ENCODE data around the gene PKN3.

PKN3 gene

DNA sequence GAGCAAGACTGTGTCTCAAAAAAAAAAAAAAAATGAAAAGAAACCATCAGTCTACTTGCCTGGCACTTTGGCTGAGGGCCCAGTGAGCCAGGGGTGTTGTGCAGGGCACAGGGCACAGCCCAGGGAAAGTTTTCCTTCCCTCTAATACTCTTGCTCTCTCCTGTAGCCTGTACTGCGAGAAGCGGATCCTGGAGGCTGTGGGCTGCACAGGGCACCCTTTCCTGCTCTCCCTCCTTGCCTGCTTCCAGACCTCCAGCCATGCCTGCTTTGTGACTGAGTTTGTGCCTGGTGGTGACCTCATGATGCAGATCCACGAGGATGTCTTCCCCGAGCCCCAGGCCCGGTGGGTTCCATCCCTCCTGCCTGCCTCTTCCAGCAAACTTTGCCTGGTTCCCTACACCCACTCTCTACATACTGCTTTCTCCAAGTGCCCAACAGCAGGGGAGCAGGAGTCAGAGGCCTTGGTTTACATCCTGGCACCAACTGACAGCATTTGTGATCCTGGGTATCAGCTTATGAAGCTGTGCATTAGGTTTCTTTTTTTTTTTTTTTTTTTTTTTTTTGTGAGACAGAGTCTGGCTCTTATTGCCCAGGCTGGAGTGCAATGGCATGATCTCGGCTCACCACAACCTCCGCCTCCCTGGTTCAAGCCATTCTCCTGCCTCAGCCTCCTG lies 14.4 kb downstream of the PKN3 start:
- no peak for DNase-seq (ENCODE audit: low read depth)

DNA sequence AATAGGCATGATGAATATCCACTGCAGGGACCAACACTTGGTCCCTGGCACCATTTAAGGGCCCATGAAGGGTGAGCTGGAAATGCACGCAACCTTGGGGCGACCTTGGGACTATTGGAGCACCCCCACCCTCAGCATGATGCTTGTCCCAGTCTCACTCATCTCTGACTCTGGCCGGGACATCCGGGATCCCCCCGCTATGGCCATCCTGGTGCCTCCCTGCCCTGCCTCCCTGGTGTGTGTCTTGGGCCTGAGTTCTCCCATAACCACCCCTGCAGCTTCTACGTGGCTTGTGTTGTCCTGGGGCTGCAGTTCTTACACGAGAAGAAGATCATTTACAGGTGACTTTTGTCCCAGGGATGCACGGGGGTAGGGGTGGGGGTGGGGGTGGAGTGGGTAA lies 15.7 kb downstream of the PKN3 start:
- no peak for DNase-seq (ENCODE audit: low read depth)

DNA sequence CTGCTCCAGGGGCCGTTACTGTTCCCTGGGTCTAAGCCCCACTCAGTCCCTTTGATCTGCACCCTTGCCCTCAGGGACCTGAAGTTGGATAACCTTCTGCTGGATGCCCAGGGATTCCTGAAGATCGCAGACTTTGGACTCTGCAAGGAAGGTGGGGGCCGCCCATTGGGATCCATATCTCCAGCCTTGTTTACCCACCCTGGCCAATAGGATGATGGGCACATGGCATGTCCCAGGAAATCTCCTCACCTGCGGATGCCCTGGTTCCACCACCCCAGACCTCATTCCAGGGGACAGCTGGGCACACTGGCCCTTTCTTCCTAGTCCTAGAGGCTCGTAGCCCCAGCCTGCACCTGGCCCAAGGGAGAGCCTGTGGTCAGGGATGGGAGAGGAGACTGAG lies 16.2 kb downstream of the PKN3 start:
- DNase-seq (ENCODE audit: low read depth), result no peak

DNA sequence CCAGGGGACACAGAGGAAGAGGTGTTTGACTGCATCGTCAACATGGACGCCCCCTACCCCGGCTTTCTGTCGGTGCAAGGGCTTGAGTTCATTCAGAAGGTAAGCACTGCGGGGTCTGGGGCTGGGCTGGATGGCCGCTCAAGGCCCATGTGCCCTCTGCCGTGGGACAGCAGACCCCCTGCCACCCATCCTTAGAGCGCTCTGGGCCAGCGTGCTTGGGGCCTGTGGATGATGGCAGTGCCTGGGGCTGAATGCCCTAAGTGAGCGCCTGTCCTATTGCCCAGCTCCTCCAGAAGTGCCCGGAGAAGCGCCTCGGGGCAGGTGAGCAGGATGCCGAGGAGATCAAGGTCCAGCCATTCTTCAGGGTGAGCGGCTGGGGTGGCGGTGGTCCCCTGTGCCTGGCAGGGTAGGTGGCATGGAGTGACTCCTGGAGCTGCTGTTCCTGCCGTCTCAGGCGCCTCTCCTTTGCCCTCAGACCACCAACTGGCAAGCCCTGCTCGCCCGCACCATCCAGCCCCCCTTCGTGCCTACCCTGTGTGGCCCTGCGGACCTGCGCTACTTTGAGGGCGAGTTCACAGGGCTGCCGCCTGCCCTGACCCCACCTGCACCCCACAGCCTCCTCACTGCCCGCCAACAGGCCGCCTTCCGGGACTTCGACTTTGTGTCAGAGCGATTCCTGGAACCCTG lies 17.8 kb downstream of the PKN3 start:
- DNase-seq (ENCODE audit: low read depth), result no peak

DNA sequence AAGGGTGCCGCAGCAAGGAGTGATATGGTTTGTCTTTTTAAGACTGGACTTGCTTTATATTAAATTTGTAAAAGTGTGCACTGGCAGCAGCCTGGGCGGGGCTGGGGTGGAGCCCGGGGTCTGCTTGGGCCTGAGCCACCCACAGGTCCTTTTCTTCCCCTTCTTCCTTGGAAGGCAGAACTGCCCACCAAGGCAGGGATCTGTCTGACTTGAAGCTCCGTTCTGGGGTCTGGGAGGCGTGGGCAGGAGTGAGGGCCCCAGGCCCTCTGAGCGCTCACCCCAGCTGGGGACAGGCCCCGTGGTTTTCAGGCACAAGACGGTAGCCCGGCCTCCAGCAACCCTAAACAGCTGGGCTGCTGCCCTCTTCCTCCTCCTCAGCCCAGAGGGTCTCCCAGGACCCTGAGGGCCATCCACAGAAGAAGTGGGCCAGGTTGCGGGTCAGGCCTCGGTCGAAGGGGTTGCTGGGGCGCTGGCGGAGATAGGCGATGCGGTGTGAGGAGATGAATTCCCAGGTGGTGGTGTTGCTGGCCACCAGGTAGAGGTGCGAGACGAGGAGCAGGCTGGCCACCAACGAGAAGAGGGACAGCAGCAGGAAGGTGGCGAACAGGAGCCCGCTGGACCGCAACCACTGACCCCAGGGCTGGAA lies 18.7 kb downstream of the PKN3 start:
- DNase-seq (ENCODE audit: low read depth), result no peak

DNA sequence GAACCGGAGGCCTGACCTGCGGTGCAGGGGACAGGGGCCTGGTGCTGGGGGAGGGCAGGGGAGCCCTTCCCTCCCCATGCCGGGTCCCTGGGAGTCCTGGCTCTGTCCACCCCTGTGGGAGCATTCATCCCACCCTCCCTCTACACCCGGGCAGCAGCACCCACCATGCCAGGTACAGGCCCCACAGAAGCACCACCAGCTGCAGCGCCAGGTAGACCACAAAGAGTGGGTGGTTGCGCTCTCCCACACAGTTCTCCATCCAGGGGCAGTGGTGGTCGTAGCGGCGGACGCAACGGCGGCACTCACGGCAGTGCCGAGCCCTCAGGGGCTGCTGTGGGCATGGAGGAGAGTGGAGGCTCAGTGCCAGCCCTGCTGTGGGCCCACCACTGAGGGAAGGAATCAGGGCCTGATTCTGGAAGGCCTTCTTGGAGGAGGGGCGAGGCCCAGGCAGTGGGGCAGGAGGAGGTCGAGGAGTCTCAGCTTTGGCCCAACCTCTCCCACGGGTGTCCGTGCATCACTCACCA lies 19.2 kb downstream of the PKN3 start:
- no peak for DNase-seq (ENCODE audit: low read depth)

DNA sequence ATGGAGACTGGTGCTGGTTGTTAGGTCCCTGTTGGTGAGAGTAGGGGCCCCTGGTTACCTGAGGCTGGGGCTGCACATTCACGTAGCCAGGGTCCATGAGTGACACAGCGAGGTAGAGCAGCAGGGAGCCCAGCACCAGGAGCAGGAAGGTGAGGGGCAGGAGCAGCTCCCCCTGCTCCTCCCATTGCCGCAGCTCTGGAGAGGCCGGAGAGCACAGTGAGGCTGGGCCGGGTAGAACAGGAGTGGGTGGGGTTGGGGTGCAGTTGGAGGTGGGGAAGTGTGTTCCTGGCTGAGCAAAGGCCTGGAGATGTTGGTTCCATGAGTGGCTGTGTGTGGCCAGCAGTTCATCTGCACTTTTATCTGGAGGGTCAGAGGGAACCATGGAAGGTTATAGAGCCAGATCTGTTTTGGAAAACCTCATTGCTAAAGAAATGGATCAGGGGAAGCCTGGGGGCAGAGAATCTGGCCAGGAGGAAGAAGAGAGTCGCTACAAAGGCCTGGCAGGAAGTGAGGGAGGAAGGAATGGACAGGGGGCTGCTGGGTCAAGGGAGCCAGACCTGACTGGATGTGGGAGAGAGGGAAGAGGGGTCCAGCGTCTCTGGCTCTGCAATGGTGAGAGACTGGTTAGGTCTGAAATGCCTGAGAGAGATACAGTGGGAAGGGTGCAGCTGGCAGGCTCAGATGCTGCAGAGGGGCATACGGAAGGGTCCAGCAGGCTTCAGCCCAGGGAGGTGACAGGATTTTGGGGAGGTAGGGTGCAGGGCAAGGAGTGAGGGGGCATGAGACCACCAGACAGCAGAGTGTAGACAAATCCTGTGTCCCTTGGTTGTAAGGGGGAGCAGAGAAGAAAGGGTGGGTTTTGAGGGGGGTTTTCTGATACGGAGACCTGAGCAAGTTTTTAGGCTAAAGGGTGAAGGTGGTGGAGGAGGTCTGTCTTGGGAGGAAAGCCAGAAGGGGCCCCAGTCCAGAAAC lies 20.4 kb downstream of the PKN3 start:
- no peak for DNase-seq (ENCODE audit: low read depth)

DNA sequence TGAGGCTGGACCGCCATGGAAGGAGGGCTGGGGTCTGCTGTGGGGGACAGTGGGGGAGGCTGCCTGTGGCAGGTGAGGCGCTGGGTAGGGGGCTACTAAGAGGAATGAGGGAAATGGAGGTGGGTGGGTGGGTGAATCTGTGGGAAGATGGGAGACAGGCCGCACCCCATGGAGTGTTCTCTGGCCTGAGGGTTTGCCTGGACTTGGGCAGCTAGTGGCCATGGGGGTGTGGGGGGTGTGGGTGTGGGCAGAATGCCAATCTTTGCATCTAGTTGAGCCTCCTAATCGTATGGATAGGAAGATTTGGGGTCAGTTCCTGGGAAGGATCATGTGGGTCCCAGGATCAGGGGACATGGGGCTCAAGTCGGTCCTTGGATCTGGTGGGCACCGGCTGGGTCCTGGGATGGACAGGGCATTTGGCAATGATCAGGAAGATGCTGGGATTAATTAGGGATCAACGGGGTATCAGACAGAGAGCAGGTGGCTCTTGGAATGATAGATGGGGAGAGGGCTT lies 21.1 kb downstream of the PKN3 start:
- DNase-seq (ENCODE audit: low read depth), result no peak

DNA sequence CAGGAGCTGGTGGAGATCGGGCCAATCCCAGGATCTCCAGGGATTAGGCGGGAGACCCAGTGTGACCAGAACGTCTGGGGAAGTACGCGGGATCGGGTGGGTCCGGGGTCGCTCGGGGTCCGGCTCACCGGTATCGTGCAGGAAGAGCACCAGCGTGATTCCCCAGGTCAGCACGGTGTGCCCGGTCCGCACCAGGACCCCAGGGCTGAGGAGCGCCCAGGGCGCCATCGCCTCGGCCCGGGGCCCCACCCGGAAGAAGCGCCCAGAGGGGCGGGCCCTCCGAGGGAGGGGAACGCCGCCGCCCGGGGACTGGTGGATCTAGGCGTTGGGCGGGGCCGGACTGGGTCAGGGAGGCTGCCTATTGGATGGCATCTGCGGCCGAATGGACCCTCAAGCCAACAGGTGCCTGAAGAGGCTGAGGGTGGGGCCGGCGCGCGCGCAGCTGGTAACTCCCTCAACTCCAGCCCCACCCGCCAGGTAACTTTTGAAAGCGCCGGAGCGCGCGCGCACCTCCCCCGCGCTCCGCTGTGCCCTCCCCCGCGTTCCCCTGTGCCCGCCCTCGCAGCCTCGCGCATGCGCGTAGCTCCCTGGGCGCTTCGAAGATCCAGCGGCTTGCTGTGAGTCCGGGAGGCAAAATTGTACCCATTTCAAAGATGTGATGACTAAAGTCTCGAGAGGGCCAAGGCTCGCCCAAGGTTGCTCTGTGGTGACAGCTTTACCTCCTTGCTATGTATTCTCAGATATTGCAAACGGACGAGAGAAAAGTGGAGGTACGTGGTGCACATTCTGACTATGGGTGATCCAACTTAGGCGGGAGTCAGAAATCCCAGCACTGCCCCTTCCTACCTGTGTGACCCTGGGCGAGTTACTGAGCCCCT lies 21.8 kb downstream of the PKN3 start, which contains the start of gene ZDHHC12:
ZDHHC12 (minus strand) TSS at position 262 of the 878 bp plus-strand sequence; CDS start at position 228, 34 bp downstream.
- DNase-seq (ENCODE audit: low read depth), result peak; percentile 98

DNA sequence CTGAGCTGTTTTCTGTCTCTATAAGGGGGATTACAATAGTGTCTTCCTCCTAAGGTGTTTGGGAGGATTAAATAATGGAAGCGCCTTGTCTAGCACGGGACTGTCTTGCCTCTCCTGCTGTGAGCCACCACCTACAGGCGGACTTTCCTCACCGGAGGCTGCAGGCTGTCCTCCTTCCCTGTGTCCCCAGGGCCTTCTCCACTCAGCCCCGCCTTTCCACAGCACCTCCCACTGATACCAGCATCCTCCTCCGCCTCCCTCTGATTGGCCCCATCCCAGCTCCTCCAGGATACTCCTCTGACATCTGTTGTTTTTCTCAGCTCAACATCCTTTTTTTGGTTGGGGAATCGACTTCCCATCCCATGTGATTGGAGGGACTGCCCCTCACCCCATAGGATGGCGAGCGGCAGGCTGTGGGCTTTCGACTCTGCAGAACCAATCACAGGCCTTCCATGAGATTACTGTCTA lies 22.5 kb downstream of the PKN3 start:
- DNase-seq (ENCODE audit: low read depth), result peak; percentile 21

DNA sequence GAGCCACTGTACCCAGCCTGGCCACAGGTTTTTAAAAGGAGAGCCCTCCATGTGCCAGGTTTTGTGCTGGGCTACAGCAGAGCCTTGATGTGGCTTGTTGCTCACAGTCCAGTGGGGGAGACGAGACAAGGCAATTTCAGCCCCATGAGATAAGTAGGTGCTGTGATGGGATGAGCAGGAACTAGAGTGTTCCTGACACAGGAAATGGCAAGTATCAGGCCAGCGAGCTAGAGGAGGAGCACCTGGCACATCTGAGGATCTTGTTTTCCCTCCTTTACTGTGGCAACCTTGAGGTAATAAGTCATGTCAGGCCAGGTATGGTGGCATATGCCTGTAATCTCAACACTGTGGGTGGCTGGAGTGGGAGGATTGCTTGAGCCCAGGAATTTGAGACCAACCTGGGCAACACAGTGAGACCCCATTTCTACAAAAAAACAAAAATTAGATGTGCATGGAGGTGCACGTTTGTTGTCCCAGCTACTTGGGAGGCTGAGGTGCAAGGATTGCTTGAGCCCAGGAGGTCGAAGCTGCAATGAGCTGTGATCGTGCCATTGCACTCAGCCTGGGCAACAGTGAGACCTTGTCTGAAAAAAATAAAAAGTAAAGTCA lies 25.4 kb downstream of the PKN3 start:
- DNase-seq (ENCODE audit: low read depth), result no peak

DNA sequence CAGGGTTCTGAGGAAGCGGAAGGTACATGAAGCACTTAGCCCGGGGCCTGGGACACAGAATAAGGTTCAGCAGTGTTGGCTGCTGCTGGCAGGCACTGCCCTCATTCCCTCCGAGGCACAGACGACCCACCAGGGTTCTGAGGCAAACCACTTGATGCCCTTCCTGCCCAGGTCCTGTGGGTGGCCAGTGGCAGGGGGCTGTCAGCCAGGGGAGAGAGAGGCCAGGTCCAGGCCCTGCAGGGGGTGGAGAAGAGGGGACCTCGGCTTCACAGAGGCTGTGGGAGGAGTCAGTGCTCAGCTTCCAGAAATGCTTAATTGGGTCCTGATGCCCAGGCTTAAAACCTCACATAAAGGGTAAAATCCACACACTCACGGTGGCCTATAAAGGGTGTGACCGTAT lies 26.0 kb downstream of the PKN3 start:
- no peak for DNase-seq (ENCODE audit: low read depth)

DNA sequence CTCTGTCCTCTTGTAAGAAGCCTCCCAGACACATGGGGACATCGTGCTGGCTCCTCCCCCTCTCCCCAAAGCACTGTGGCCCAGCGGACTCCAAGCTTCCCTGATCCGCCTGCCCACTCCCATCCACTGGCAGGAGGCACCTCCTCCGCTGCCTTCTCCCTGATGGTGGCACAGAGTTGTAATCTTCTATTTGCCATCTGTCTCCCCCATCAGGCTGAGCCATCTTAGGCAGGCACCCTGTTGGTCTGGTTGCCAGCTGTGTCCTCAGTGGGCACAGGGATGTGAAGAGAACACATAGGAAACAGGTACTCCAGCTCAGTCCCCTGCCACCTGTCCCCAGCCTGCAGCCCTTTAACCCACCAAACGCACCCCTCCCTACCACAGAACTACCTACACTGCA lies 27.0 kb downstream of the PKN3 start:
- DNase-seq (ENCODE audit: low read depth), result no peak

DNA sequence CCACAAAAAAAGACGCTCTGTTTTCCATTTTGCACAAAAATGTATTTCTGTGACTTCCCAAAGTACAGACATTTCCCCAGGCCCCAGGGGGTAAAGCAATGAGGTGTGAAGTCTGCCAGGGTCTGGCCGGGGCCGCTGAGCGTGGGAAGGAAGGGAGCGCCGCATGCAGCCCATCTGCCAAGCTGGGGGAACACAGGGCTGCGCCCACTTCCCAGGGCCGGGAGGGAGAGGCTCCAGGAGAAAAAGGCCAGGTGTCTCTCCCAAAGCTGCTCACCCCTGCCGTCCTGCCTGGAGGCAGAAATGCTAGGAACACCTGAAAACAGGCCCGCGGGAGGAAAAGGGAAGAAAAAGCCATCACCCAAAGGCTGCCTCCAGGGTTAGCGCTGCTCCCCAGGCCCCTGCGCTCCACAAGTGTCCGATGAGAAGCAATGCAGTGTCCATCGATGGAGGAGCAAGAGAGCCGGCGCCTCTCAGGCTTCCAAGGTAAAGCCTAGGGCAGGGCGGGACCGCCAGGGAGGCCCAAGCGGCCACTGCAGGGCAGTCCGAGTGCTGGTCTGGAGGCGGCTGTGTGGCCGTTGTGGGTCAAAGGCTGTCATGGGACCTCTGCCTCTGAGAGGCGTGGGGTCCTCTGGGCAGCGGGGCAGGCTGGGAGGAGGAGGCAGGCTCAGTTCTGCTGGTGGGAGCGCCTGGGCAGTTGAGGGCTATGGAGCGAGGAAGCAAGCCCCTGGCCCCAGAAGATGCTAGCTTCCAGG lies 27.6 kb downstream of the PKN3 start:
- no peak for DNase-seq (ENCODE audit: low read depth)

DNA sequence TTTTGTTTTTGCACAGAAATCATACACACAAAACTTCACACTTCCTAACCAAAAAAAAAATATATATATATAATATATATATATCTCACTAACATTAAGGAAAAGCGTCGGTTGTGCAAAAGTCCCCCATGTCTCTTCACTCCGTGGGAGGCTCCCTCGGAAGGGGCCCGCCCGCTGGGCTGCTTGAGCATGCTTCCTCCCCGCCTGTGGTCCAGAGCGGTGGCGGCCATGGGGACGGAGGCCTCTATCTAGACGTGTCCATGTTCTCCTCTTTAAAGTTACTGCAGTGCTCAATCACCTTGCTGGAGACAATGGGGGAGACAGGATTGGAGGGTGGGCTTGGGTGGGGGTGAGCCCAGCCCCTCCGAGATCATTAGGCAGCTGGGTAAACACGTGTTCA lies 28.8 kb downstream of the PKN3 start:
- no peak for DNase-seq (ENCODE audit: low read depth)

DNA sequence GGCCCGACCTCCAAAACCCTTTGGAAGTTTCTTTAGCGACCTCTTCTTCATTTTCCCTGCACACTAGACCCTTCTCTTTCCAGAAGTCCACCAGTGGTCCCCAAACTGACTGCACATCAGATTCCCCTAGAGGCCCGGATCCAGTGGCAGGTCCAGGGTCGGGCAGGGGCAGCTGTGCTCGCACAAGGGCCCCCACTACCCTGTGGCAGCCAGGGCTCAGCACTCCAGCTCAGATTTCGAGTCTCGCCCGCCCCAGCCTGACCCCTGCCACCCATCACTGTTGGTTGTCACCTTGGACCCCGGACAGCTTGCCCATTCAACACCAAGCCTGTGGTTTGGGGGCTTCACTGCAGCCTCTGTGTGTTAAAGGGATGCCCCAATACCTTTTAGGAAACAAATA lies 29.4 kb downstream of the PKN3 start:
- no peak for DNase-seq (ENCODE audit: low read depth)

DNA sequence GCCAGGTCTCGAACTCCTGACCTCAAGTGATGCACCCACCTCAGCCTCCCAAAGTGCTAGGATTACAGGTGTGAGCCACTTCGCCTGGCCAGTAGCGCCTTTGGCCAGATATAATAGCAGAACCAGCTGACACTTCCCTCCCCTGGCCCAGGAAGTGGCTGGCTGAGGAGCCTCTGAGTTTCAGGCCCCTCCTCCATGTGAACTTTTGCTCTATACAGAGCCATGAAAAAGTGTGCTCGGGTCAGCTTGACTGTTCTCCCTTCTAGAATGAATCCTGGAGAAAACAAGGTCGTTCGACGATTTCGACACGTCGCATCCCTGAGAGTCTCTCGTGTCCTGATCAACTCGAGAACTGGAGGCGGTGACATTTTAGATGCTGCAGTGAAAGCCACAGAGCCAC lies 30.3 kb downstream of the PKN3 start:
- no peak for DNase-seq (ENCODE audit: low read depth)

DNA sequence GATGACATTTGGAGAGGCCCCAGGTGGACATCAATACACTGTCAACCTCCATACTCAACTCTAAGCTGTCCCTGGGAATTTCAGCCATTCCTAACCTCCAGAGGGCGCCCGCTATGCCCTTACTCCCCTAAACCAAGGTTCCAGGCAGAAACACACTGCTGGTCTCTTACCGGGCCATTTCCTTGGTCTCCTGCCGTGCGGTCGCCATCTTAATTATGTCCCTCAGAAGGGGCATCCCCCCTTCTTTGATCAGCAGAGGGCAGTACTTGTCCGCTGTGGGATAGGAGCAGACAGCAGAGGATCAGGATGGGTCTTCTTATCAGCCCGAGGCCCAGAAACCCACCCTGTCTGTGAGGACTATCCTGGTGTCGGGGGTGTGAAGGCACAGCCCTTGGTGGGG lies 31.0 kb downstream of the PKN3 start:
- DNase-seq (ENCODE audit: low read depth), result no peak

DNA sequence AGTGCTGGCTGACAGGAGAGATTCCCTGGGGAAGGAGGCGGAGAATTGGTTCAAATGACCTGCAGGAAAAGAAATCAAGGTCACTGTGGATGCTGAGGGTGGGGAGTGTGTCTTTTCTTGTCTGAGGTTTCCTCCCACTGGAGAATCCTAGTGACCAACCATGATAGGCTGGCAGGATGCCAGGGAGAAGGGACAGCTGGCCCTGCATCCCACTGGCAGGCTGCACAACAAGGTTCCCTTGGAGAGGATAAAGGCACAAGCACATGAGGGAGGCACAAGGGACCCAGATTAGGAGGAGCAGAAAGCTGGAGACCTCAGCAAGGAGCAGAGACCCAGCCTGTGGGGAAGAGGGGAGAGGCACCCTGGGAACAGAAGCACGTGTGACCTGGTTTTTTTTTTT lies 33.1 kb downstream of the PKN3 start:
- DNase-seq (ENCODE audit: low read depth), result no peak

Measured in T follicular helper cell (primary cell).